Activated CD4-positive, alpha-beta T cell treated with anti-CD3 and anti-CD28 coated beads, Interleukin-2, Interleukin-4, amounts not matched to agents 100 ng/mL and 50 ng/mL, durations not matched to agents 16 hours and 8 hours (primary cell): ENCODE measurements around the gene FOXL2NB.

Source experiments
- DNase-seq: peaks from one replicate; pipeline ENCODE4 v3.0.0-alpha.2; 2020; ENCODE audit warnings: low spot score

Gene FOXL2NB

GRCh38 chr3:138945709-138946662 lies 1.0 kb upstream of the FOXL2NB start:
- peak; percentile 32 for DNase-seq

GRCh38 chr3:138947495-138948121 lies 591 bp downstream of the FOXL2NB start:
- DNase-seq = no peak

GRCh38 chr3:138948371-138949001 lies 1.5 kb downstream of the FOXL2NB start:
- DNase-seq = no peak

GRCh38 chr3:138949002-138949418 lies 2.0 kb downstream of the FOXL2NB start:
- DNase-seq = no peak

GRCh38 chr3:138949445-138950005 lies 2.5 kb downstream of the FOXL2NB start:
- no peak for DNase-seq

- DNase-seq = no peak
Observed at GRCh38 chr3:138950006-138950644, 3.1 kb downstream of the FOXL2NB start.

- DNase-seq = no peak
Observed at GRCh38 chr3:138950701-138951100, 3.7 kb downstream of the FOXL2NB start.

- DNase-seq = no peak
Observed at GRCh38 chr3:138960417-138960852, 13.4 kb downstream of the FOXL2NB start.

GRCh38 chr3:138962854-138963560 lies 16.0 kb downstream of the FOXL2NB start:
- DNase-seq = no peak

- DNase-seq = no peak
Observed at GRCh38 chr3:138964264-138964663, 17.2 kb downstream of the FOXL2NB start.

GRCh38 chr3:138964923-138965322 lies 17.9 kb downstream of the FOXL2NB start:
- no peak for DNase-seq

GRCh38 chr3:138971766-138972320 lies 24.8 kb downstream of the FOXL2NB start:
- no peak for DNase-seq

- no peak for DNase-seq
Observed at GRCh38 chr3:138972941-138973340, 25.9 kb downstream of the FOXL2NB start.

- DNase-seq = no peak
Observed at GRCh38 chr3:138974462-138974861, 27.4 kb downstream of the FOXL2NB start.

- no peak for DNase-seq
Observed at GRCh38 chr3:138975351-138975750, 28.3 kb downstream of the FOXL2NB start.

- DNase-seq = no peak
Observed at GRCh38 chr3:138976047-138976446, 29.0 kb downstream of the FOXL2NB start.

GRCh38 chr3:138984816-138985215 lies 37.8 kb downstream of the FOXL2NB start:
- no peak for DNase-seq

- no peak for DNase-seq
Observed at GRCh38 chr3:138985932-138986331, 38.9 kb downstream of the FOXL2NB start.

GRCh38 chr3:138987181-138987580 lies 40.2 kb downstream of the FOXL2NB start:
- no peak for DNase-seq

GRCh38 chr3:138995706-138996105 lies 48.7 kb downstream of the FOXL2NB start:
- no peak for DNase-seq
